G401.6 (cell line): ENCODE data around the gene THNSL1.

ENCODE experiments used
- FAIRE-seq: peaks from 2 replicates; lab custom pipeline; 2012; peaks lifted over from hg19 to GRCh38; lab: Jason Lieb, UNC

Gene THNSL1

GRCh38 chr10:25061125-25061524 is 44.7 kb downstream of the THNSL1 start:
- no peak for FAIRE-seq

- no peak for FAIRE-seq
Measured at GRCh38 chr10:25061711-25062449, 45.5 kb downstream of the THNSL1 start.

GRCh38 chr10:25063157-25063556 is 46.7 kb downstream of the THNSL1 start:
- FAIRE-seq, result no peak

- no peak for FAIRE-seq
Measured at GRCh38 chr10:25063644-25064043, 47.2 kb downstream of the THNSL1 start.

GRCh38 chr10:25064401-25064800 is 48.0 kb downstream of the THNSL1 start:
- no peak for FAIRE-seq

GRCh38 chr10:25065761-25066476 is 49.5 kb downstream of the THNSL1 start:
- FAIRE-seq, result no peak

- no peak for FAIRE-seq
Measured at GRCh38 chr10:25068152-25069058, 52.0 kb downstream of the THNSL1 start.

- no peak for FAIRE-seq
Measured at GRCh38 chr10:25071227-25071626, 54.8 kb downstream of the THNSL1 start.

- no peak for FAIRE-seq
Measured at GRCh38 chr10:25072786-25073185, 56.4 kb downstream of the THNSL1 start.

- no peak for FAIRE-seq
Measured at GRCh38 chr10:25075825-25076224, 59.4 kb downstream of the THNSL1 start.
